Suprapubic skin (tissue), 3 donors: ENCODE data around the gene SEPHS1.

Experiments used
- POLR2A ChIP-seq, 2 donors: fragments of 450-650 bp; IDR thresholded peaks; one replicate each; pipeline ENCODE4 v1.6.1; 2017; ENCODE audit warnings: antibody characterized with exemption in 2 of 2, mild to moderate bottlenecking in 2 of 2, moderate library complexity in 2 of 2
- TF ChIP-seq, protein P1 (sequence below), 2 donors: fragments of 200-600 bp in 1 of 2; fragments of 450-650 bp in 1 of 2; sonication (generic) in 1 of 2; IDR thresholded peaks; one replicate each; pipeline ENCODE4 v1.5.1; 2016 to 2019; ENCODE audit warnings: antibody characterized with exemption in 2 of 2, mild to moderate bottlenecking in 1 of 2, moderate library complexity in 1 of 2

DNA sequence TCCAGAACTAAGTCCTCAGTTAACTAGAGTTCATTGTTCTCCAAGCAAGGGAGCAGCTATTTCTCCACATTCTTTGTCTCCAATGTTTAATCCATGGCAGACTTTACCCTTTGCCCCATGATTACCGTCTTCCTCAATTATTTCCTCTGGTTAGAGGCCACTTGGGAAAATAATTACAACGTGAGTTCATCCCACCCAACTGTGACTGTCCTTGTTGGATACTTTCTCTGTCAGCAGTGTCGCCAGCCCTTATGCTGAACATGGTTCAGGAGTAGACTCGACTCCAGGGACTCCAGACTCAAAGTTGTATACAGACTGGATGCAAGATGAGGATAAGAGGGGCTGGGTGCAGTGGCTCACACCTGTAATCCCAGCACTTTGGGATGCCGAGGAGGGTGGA lies 17.1 kb upstream of the SEPHS1 start:
- TF ChIP-seq, protein P1, sequence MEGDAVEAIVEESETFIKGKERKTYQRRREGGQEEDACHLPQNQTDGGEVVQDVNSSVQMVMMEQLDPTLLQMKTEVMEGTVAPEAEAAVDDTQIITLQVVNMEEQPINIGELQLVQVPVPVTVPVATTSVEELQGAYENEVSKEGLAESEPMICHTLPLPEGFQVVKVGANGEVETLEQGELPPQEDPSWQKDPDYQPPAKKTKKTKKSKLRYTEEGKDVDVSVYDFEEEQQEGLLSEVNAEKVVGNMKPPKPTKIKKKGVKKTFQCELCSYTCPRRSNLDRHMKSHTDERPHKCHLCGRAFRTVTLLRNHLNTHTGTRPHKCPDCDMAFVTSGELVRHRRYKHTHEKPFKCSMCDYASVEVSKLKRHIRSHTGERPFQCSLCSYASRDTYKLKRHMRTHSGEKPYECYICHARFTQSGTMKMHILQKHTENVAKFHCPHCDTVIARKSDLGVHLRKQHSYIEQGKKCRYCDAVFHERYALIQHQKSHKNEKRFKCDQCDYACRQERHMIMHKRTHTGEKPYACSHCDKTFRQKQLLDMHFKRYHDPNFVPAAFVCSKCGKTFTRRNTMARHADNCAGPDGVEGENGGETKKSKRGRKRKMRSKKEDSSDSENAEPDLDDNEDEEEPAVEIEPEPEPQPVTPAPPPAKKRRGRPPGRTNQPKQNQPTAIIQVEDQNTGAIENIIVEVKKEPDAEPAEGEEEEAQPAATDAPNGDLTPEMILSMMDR (IDR thresholded peaks at IDR 0.05) = no peak
- no peak for TF ChIP-seq POLR2A (IDR thresholded peaks at IDR 0.05)
